Prostate gland (tissue), 2 donors: ENCODE results near the gene PTPA.

Experiments used
- CTCF ChIP-seq, 4 experiments: fragments of 200-600 bp in 2 of 4; fragments of 450-650 bp in 2 of 4; sonication (generic) in 2 of 4; IDR thresholded peaks; 1 replicate in 3 of 4; 2 replicates in 1 of 4; pipeline ENCODE4 v1.5.1; 2016 to 2019; ENCODE audit warnings: antibody characterized with exemption in 4 of 4, mild to moderate bottlenecking in 2 of 4, moderate library complexity in 2 of 4
- POLR2AphosphoS5 ChIP-seq: sonication (generic); formaldehyde crosslinking; IDR thresholded peaks from one replicate; pipeline ENCODE4 v1.6.1; 2017; ENCODE audit warnings: antibody characterized with exemption

DNA sequence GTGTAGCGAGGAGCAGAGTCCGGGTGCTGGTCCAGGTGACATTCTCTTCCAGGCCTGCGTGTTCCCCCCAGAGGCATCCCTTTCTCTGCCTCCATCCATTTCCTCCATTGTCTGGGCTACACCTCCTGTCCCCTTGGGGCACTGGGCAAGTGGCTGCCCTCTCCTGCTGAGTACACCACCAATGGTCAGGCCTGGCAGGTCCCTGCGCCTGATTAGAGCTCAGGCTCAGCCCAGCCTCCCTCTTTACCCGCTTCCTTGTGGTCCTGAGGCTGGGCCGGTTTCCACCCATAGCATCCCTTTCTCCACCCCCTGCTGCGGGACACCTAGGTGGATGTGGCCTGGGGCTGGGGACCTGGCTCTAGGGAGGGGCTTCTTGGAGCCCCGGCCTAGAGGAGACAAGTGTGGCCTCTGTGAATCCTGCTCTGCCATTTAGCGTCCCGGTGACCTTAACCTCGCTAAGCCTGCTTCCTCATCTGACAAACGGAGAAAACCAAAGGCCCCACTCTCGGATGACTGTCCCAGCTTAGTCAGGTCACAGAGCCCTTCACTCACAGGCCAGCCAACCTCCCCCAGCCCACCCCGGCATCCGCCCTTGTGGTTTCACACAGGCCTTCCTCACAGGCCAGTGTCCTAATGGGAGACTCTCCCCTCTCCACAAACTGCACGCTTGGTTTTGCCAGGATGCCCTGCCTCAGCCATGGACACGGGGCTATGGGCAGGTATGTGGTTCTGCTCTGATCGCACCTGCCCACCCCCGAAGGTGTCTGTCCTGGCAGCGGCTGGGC, 17.4 kb upstream of the PTPA start:
- TF ChIP-seq CTCF (IDR thresholded peaks at IDR 0.05) (no peak), POLR2AphosphoS5 (no peak)
